NCI-H524 (cell line): Measurements from ENCODE around the gene ZNF574.

Source experiments
- DNase-seq, 2 experiments: peaks; one replicate each; lab custom pipeline; 2025; lab: John Stamatoyannopoulos, UW

The ZNF574 gene

GRCh38 chr19:42125536-42125935, 49.6 kb downstream of the ZNF574 start:
- DNase-seq = no peak

DNA sequence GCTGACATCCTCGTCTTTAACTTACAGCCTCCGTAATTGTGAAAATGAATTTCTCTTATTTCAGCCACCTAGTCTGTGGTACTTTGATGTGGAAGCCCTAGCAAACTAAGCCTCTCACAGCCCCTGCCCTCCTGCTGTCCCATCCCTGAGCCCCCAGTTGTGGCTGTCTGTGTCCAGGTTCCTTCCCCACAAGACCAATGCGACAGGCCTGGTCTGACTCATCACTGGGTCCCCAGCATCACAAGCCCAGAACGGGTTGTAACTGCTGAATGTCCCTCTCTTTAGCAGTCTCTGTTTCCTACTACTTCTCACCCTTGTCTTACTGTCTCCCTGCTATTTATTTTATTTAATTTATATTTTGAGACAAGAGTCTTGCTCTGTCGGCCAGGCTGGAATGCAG, 50.6 kb downstream of the ZNF574 start:
- DNase-seq = no peak

GRCh38 chr19:42129399-42130253, 53.7 kb downstream of the ZNF574 start:
- DNase-seq = peak in 1 of 2 experiments; percentile 75

- no peak for DNase-seq
Measured at GRCh38 chr19:42130254-42130573, 54.2 kb downstream of the ZNF574 start.
